BJ (cell line): Measurements from ENCODE around the gene CD74. TPM values are rescaled to one million over a fixed set of nuclear protein-coding genes. Genes with fewer than 3 reads are reported as not detected.
"Not testable (repeated sequence)": the region's sequence is repeated elsewhere in the genome, so short reads cannot be mapped to it uniquely, and the experiment has no call there.

Experiments used
- CTCF ChIA-PET: fragments of 350-600 bp; formaldehyde crosslinking; extraction: SDS; loops from one replicate; lab custom pipeline; 2021; ENCODE audit warnings: antibody characterized with exemption, inconsistent platforms; lab: Yijun Ruan, JAX
- POLR2A ChIA-PET: fragments of 300-600 bp; sonication (Branson Sonifier 250); formaldehyde crosslinking; extraction: SDS; loops from one replicate; lab custom pipeline; 2021; ENCODE audit warnings: antibody characterized with exemption; lab: Charles Lee
- DNase-seq: peaks from one replicate; pipeline ENCODE4 v3.0.0-alpha.2; 2011; ENCODE audit warnings: low read depth
- H3K27me3 ChIP-seq: 2 replicates; pipeline ENCODE4 v1.6.0; 2011; ENCODE audit warnings: low read length; ENCODE audit not compliant: control insufficient read depth, insufficient read depth
- H3K36me3 ChIP-seq: 2 replicates; pipeline ENCODE4 v1.5.1; 2011; ENCODE audit warnings: low read length; ENCODE audit not compliant: control insufficient read depth, insufficient read depth
- H3K4me3 ChIP-seq: 2 replicates; pipeline ENCODE4 v1.5.1; 2011; ENCODE audit warnings: low read depth, mild to moderate bottlenecking, control low read depth, low read length
- CTCF ChIP-seq: IDR thresholded peaks from 2 replicates; pipeline ENCODE4 v1.5.1; 2011; ENCODE audit warnings: low read depth, mild to moderate bottlenecking, control low read depth, inconsistent platforms, low read length, moderate library complexity; ENCODE audit not compliant: insufficient read depth
- polyA plus RNA-seq: library from polyadenylated mRNA; depleted of rRNA; stranded (reverse); fragments of >200 nt; gene quantifications from 2 replicates; pipeline ENCODE4 v1.2.3, GENCODE V29; 2011

The CD74 gene
- polyA plus RNA-seq, 1 experiment, result 0.28 TPM

DNA sequence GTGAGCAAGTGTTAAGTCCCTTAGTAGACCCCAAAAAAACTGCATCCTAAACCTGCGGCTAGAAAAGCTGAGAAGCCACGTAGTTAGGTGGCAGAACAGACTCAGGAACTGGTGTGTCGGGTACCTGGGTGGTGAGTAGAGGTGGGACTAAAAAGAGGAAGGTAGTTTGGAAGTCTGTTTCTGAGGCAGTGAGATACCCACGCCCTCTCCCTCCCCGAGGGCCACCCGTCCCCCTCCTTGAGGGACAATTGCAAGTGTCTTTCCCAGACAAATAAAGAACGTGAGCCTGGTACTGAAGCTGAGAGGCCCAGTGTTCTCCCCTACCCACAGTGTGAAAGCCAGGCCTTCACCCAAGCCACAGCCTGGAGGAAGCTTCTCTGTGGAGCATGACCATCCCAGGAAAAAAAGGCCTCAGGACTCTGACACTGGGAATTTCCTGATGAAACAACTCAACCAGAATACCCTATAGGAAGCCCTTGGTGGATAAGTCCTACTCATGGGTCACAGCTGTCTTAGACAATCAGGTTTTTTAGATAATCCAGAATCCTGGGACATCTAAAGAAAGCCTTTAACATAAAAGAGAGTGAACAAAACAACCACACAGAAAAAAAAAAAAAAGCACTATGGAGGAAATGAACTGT lies 7.0 kb upstream of the CD74 start:
- no peak for DNase-seq
- POLR2A ChIA-PET, result interaction anchor here (0.7 kb wide), 1 partner anchor 385 kb away, joined by 9 read pairs; no protein-coding TSS in a partner anchor
- CTCF ChIA-PET, result no interaction called here
- no peak for TF ChIP-seq CTCF
- no peaks in the 10 kb centered on the region for H3K36me3 ChIP-seq
- no peak overlapping the region for H3K4me3 ChIP-seq
- no peaks in the 10 kb centered on the region for H3K27me3 ChIP-seq

DNA sequence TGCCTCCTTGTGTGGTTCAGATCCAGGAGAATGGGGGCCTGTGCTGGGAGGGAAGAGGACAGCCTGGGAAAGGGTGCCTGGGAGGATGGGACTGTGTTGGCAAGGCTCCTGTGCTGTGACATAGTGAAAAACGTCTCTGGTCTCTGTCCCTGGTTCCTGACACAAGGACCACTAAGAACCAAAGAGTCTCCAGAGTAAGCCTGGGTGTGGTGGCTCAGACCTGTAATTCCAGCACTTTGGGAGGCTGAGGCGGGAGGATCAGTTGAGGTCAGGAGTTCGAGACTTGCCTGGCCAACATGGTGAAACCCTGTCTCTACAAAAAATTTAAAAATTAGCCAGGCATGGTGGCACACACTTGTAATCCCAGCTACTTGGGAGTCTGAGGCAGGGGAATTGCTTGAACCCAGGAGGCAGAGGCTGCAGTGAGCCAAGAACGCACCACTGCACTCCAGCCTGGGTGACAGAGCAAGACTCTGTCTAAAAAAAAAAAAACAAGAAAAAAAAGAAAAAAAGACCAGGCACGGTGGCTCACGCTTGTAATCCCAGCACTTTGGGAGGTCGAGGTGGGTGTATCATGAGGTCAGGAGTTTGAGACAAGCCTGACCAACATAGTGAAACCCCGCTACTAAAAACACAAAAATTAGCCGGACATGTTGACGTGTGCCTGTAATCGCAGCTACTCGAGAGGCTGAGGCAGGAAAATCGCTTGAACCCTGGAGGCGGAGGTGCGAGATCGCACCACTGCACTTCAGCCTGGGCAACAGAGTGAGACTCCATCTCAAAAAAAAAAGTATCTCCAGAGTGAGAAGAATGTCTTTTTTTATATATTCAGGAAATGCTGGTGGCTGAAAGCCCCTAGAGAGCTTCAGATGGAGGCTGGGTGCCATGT lies 1.4 kb upstream of the CD74 start:
- CTCF ChIA-PET, POLR2A ChIA-PET, H3K36me3 ChIP-seq, DNase-seq, H3K27me3 ChIP-seq, H3K4me3 ChIP-seq: not testable (repeated sequence)

- no peak overlapping the region for H3K4me3 ChIP-seq
- H3K36me3 ChIP-seq, result no peaks in the 10 kb centered on the region
- POLR2A ChIA-PET, result no interaction called here
- no peak for DNase-seq
- TF ChIP-seq CTCF, result no peak
- CTCF ChIA-PET, result interaction anchor here (1.1 kb wide), 1 partner anchor 9 kb away, joined by 3 read pairs; no protein-coding TSS in a partner anchor
- no peaks in the 10 kb centered on the region for H3K27me3 ChIP-seq
These were observed 629 bp upstream of the CD74 start for GRCh38 chr5:150413176-150413901.

DNA sequence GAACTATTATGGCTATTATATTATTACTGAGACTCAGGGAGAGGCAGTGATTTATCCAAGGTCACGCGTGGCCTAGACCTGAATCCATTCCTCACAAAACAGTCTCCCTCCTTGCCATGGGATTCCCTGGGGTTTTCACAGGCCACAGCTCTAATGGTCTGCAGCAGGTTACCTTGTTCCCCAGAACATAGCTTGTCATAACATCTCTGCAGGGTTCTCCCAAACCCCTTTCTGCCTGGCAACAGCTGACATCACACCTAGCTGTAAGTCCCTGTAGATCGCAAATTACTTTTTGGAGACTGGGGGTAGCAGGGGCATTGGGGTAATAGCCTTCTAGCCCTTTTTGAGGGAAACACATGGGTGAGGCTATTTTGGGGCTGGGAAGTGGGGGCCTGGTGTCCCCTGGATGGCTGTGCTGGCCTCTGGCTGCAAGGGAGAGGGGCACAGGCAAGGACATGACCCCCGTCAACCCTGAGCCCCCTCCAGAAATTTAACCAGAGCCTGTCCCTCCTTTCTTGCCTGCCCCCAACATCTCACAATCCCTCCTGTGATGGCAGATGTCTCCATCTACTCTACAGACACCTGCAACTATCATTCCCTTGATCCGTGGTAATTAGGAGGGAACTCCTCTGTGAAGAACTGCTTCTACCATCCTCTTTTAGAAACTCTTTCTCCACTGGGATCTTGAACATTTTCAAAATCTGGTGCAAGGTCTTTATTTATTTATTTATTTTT lies 1.3 kb downstream of the CD74 start:
- DNase-seq, result no peak
- ChIA-PET CTCF (interaction anchor here (0.6 to 1.0 kb wide), 4 partner anchors 14 to 184 kb away, joined by 3 read pairs; no protein-coding TSS in a partner anchor), POLR2A (no interaction called here)
- Histone ChIP-seq H3K27me3 (no peaks in the 10 kb centered on the region), H3K36me3 (no peaks in the 10 kb centered on the region), H3K4me3 (no peak overlapping the region)
- no peak for TF ChIP-seq CTCF

- ChIA-PET POLR2A (interaction anchor here (0.6 to 0.7 kb wide), 6 partner anchors 8 to 371 kb away, joined by 3 to 10 read pairs (median 4); no protein-coding TSS in a partner anchor), CTCF (interaction anchor here (0.6 to 1.1 kb wide), 5 partner anchors 11 to 183 kb away, joined by 3 read pairs; no protein-coding TSS in a partner anchor)
- DNase-seq, result no peak
- no peak for TF ChIP-seq CTCF
- H3K36me3 ChIP-seq, result no peaks in the 10 kb centered on the region
- no peaks in the 10 kb centered on the region for H3K27me3 ChIP-seq
- no peak overlapping the region for H3K4me3 ChIP-seq
These were observed 2.0 kb downstream of the CD74 start for GRCh38 chr5:150410524-150411244.
